Choroid plexus epithelial cell (primary cell): ENCODE data around the gene RARB.

ENCODE experiments used
- DNase-seq: peaks from one replicate; pipeline ENCODE4 v3.0.0-alpha.2; 2010; ENCODE audit warnings: low read depth
- H3K4me3 ChIP-seq: 2 replicates; pipeline ENCODE4 v1.5.1; 2011; ENCODE audit warnings: low read depth, mild to moderate bottlenecking, control low read depth, low read length, moderate library complexity
- TF ChIP-seq, protein P1 (sequence below): conservative IDR thresholded peaks from 2 replicates; pipeline ENCODE4 v1.5.1; 2011; ENCODE audit warnings: low read depth, mild to moderate bottlenecking, control low read depth, inconsistent platforms, low read length, moderate library complexity

The RARB gene

DNA sequence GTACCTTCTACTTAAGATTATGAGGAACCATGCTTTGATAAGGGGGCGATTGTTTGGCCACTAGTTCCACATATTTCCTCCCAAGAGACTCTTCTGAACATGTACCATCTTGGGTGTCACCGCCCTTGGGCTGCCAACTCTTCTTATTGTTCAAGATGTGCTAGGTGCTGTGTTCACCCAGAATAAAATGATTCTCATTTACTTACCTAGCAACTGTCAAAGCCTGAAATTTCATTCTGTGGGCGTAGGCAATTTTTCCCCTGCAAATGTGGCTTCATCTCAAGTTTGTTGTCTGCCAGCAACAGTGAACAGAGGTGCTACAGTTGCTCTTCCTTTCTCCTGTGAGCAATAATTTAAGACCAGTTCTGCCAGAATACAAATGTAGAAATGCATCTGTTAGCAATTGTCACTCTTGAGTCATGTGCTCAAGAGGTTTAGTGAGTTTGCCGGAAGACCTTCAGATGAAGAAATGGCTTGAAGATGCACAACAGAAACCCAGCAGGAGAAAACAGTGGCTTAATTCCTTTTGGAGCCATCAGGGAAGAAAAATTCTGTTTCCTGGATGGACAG, 41.3 kb upstream of the RARB start:
- no peak for DNase-seq
- TF ChIP-seq, protein P1, sequence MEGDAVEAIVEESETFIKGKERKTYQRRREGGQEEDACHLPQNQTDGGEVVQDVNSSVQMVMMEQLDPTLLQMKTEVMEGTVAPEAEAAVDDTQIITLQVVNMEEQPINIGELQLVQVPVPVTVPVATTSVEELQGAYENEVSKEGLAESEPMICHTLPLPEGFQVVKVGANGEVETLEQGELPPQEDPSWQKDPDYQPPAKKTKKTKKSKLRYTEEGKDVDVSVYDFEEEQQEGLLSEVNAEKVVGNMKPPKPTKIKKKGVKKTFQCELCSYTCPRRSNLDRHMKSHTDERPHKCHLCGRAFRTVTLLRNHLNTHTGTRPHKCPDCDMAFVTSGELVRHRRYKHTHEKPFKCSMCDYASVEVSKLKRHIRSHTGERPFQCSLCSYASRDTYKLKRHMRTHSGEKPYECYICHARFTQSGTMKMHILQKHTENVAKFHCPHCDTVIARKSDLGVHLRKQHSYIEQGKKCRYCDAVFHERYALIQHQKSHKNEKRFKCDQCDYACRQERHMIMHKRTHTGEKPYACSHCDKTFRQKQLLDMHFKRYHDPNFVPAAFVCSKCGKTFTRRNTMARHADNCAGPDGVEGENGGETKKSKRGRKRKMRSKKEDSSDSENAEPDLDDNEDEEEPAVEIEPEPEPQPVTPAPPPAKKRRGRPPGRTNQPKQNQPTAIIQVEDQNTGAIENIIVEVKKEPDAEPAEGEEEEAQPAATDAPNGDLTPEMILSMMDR, result no peak

DNA sequence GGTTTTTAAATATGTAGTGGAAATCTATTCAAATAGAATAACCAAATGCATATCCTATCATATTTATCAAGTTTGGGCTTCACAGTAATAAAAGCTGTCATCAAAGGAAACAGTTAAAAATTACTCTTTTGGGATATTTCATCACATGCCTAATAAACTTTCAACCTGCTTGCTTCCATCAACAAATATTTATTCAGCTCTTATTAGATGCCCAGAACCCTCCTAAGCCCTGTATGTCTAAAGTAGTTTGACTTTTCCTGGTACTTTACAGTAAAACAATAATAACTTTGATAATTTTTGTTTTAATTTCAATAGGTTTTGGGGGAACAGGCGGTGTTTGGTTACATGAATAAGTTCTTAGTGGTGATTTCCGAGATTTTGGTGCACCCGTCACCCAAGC, 37.5 kb upstream of the RARB start:
- no peak for DNase-seq
- TF ChIP-seq, protein P1, result no peak
- H3K4me3 ChIP-seq, result no peak overlapping the region

More for the DNA sequence above, 41.3 kb upstream of the RARB start:
- H3K4me3 ChIP-seq, result no peak overlapping the region

DNA sequence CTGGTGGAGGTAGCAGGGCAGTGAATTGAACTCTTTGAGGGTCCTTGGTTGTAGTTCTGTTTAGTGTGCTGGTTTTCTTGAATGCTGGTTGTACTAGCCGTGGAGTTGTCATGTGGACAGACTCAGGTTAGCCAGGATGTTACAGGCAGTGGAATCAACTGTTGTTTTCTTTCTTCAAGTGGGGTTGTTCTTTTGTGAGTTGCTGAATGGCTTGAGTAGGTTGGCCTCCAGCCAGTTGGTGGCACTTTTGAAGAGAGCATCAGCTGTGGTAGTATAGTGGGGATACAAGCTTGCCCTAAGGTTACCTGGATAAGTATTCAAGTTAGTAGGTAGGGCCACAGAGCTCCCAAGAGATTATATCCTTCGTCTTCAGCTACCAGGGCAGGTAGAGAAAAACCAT, 31.8 kb upstream of the RARB start:
- H3K4me3 ChIP-seq, result no peak overlapping the region
- DNase-seq, result no peak
- TF ChIP-seq, protein P1, result no peak

DNA sequence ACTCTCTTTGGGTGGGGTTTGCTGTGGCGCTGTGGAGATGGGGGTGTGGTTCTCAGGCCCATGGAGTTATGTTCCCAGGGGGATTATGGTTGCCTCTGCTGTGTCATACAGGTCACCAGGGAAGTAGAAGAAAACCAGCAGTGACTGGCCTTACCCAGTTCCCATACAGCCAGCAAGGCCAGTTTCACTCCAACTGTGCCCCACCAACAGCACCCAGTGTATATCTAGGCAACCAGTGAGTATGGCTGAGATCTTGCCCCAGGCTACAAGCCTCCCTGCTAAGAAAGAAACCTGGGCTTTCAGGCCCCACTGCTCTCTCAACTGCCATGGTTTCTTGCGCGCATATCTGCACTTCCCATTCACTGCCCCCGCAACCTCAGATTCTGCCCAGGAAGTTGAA, 31.4 kb upstream of the RARB start:
- TF ChIP-seq, protein P1, result no peak
- DNase-seq, result no peak
- H3K4me3 ChIP-seq, result no peak overlapping the region

DNA sequence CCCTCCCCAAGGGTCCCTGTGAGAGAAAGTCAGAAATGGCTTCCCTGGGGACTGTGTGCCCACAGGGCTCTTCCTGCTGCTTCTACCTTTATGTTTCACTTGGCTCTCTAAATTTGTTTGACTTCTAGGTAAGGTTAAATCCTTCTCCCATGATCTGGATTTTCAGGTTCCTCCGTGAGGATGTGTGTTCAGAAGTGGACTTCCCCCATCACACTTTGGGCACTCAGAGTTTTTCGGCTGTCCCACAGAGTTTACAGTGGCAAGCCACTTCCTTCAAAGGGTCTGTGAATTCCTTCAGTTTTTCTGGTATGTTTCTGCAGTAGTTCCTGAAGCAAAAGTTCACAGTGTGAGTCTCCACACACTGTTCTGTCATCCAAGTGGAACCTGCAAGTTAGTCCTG, 30.9 kb upstream of the RARB start:
- DNase-seq, result no peak
- H3K4me3 ChIP-seq, result no peak overlapping the region
- TF ChIP-seq, protein P1, result no peak

DNA sequence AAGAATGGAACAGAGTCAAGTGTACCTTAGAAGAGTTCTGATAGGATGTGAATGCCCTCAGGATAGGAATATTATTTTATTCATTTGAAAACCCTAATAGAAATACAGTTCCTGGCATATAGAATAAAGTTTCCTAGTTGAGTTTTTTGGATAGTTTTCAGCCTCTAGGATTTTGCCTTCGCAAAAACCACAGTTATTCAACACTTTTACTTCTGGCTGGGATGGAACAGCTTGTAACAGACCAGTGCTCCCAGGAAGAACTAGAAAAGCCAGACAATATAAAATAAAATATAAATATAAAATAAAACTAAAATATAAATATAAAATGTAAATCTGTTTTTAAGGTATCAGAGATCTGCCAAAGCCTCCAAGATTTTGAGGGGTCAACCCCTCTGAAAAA, 27.5 kb upstream of the RARB start:
- H3K4me3 ChIP-seq, result no peak overlapping the region
- TF ChIP-seq, protein P1, result no peak
- DNase-seq, result no peak

DNA sequence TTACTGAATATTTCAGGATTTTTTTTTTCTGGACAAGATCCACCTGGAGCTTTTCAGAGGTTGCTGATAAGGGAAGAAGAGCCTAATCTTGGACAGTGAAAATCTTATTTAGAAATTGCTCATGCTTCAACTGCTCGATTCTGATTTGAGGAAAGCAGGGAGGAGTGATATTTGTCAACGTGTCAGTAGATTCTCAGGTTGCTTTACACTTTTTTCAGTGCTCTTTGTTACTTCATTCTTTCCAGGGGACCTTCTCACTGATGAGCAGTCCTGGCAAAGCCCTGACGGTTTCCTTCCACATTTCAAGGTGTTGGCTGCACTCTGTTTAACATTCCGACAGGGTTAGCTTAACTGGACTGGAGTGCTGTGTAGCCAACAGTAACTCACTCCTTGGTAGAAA, 24.1 kb upstream of the RARB start:
- H3K4me3 ChIP-seq, result no peak overlapping the region
- no peak for DNase-seq

More for the DNA sequence above, 24.1 kb upstream of the RARB start:
- TF ChIP-seq, protein P1, result no peak
